OCI-LY3 (cell line): ENCODE data around the gene NR6A1.

Source experiments
- H2AFZ ChIP-seq: fragments of 200-600, 300-600 bp; shearing (Covaris generic); 2 replicates; pipeline ENCODE4 v1.6.0; 2014; ENCODE audit warnings: antibody characterized with exemption, low read depth, low read length
- H3K27ac ChIP-seq: fragments of 200-600, 300-600 bp; sonication (generic); 2 replicates; pipeline ENCODE4 v1.5.1; 2014; ENCODE audit warnings: mild to moderate bottlenecking, low read length, moderate library complexity, mixed read lengths
- H3K27me3 ChIP-seq: fragments of 200-600, 300-600 bp; sonication (generic); 2 replicates; pipeline ENCODE4 v1.6.1; 2014; ENCODE audit warnings: low read depth, low read length, mixed read lengths
- H3K36me3 ChIP-seq: fragments of 200-600, 300-600 bp; sonication (generic); replicated peaks from 2 replicates; pipeline ENCODE3; 2014; ENCODE audit warnings: low read depth, low read length, mixed read lengths
- H3K4me1 ChIP-seq: fragments of 300-600, 200-600 bp; sonication (generic); 2 replicates; pipeline ENCODE4 v1.6.1; 2014; ENCODE audit warnings: low read length, mixed read lengths
- H3K4me2 ChIP-seq: fragments of 200-600, 300-600 bp; sonication (generic); 2 replicates; pipeline ENCODE4 v1.6.1; 2014; ENCODE audit warnings: low read length, mixed read lengths
- H3K4me3 ChIP-seq: fragments of 300-600, 200-600 bp; sonication (generic); 2 replicates; pipeline ENCODE4 v1.5.1; 2014; ENCODE audit warnings: antibody characterized with exemption, mild to moderate bottlenecking, low read length, moderate library complexity
- H3K79me2 ChIP-seq: fragments of 300-600, 200-600 bp; shearing (Covaris generic); 2 replicates; pipeline ENCODE4 v1.6.1; 2014; ENCODE audit warnings: mild to moderate bottlenecking, low read length, mixed read lengths
- H3K9ac ChIP-seq: fragments of 300-600, 200-600 bp; shearing (Covaris generic); 2 replicates; pipeline ENCODE4 v1.6.0; 2014; ENCODE audit warnings: mild to moderate bottlenecking, low read length, moderate library complexity
- H3K9me3 ChIP-seq: fragments of 200-600, 300-600 bp; shearing (Covaris generic); 2 replicates; pipeline ENCODE4 v1.6.1; 2014; ENCODE audit warnings: low read length, mixed read lengths; ENCODE audit not compliant: insufficient read depth
- H4K20me1 ChIP-seq: fragments of 200-600, 300-600 bp; sonication (generic); 2 replicates; pipeline ENCODE4 v1.6.1; 2016; ENCODE audit warnings: low read length, mixed read lengths; ENCODE audit not compliant: insufficient read depth
- EZH2phosphoT487 ChIP-seq: fragments of 200-600 bp; shearing (Covaris generic); IDR thresholded peaks from 2 replicates; pipeline ENCODE4 v1.6.1; 2018; ENCODE audit warnings: antibody characterized with exemption, mixed run types, low read depth
- TF ChIP-seq, protein P1 (sequence below): fragments of 200-600, 300-600 bp; sonication (generic); IDR thresholded peaks from 2 replicates; pipeline ENCODE4 v1.5.1; 2014; ENCODE audit warnings: antibody characterized with exemption, low read length, low read depth

Gene NR6A1

DNA sequence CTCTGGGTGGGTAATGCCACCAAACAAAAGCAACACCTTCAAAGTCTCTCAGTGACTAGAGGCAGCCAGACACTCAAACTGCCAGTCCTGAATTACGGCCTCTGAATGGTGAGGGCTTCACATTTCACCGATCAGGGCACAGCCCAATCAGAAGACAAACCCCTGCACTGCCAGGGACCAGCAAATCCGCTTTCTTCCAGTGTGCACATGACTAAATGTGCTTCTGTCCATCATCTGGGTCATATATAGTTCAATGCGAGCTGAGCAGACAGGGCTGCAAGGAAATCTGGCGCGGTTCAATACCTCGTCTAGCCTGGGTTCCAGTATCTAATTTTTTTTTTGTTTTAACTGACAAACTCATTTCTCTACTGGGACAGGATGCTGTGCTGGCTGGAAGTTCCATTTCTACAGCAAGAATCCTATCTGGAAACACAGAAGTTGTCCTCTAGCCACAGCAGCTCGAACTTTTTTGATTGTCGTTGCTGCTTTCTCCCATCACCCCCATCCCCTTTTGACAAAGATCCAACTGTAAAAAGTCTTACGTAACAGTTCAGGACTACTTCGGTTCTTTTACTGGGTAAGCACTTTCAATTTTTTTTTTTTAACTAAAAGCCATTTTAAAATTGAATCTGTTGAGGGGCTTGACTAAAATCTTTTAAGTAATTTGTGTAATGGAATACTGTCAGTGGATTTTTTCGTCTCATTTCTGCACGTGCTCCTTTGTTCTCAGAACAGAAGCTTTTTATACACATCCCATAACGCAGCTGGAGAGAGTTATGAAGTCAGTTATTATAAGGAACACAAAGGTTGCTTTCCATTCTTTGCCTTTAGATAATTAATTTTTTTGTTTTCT, 112.7 kb downstream of the NR6A1 start:
- Histone ChIP-seq H3K27ac (no peak overlapping the region), H3K4me2 (peak overlapping the region; percentile 93), H3K27me3 (no peaks in the 10 kb centered on the region), H3K9me3 (no peaks in the 10 kb centered on the region), H3K9ac (peak overlapping the region; percentile 3), H4K20me1 (peaks cover 5% of the 10 kb centered on the region; the same call in 1 of the 2 replicates), H3K79me2 (peaks cover 14% of the 10 kb centered on the region), H3K36me3 (no peaks in the 10 kb centered on the region), H2AFZ (no peak overlapping the region), H3K4me3 (peak overlapping the region; percentile 75), H3K4me1 (peaks cover 26% of the 10 kb centered on the region)
- no peak for TF ChIP-seq EZH2phosphoT487
- TF ChIP-seq, protein P1, sequence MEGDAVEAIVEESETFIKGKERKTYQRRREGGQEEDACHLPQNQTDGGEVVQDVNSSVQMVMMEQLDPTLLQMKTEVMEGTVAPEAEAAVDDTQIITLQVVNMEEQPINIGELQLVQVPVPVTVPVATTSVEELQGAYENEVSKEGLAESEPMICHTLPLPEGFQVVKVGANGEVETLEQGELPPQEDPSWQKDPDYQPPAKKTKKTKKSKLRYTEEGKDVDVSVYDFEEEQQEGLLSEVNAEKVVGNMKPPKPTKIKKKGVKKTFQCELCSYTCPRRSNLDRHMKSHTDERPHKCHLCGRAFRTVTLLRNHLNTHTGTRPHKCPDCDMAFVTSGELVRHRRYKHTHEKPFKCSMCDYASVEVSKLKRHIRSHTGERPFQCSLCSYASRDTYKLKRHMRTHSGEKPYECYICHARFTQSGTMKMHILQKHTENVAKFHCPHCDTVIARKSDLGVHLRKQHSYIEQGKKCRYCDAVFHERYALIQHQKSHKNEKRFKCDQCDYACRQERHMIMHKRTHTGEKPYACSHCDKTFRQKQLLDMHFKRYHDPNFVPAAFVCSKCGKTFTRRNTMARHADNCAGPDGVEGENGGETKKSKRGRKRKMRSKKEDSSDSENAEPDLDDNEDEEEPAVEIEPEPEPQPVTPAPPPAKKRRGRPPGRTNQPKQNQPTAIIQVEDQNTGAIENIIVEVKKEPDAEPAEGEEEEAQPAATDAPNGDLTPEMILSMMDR = no peak

- no peaks in the 10 kb centered on the region for H3K9me3 ChIP-seq
- no peak overlapping the region for H2AFZ ChIP-seq
- H3K4me1 ChIP-seq = peaks cover 26% of the 10 kb centered on the region
- no peak overlapping the region for H3K4me3 ChIP-seq
- H3K36me3 ChIP-seq = no peaks in the 10 kb centered on the region
- no peak overlapping the region for H3K27ac ChIP-seq
- H4K20me1 ChIP-seq = peaks cover 11% of the 10 kb centered on the region
- TF ChIP-seq, protein P1 = no peak
- TF ChIP-seq EZH2phosphoT487 = no peak
- no peak overlapping the region for H3K4me2 ChIP-seq
- H3K27me3 ChIP-seq = no peaks in the 10 kb centered on the region
- H3K79me2 ChIP-seq = peaks cover 16% of the 10 kb centered on the region
- H3K9ac ChIP-seq = no peak overlapping the region
Measured at GRCh38 chr9:124657516-124657915, 113.6 kb downstream of the NR6A1 start.

- Histone ChIP-seq H3K4me1 (peaks cover 13% of the 10 kb centered on the region), H3K79me2 (peaks cover 32% of the 10 kb centered on the region), H3K27me3 (no peaks in the 10 kb centered on the region), H3K4me3 (no peak overlapping the region), H4K20me1 (peaks cover 29% of the 10 kb centered on the region), H3K9ac (no peak overlapping the region), H3K9me3 (no peaks in the 10 kb centered on the region), H3K4me2 (no peak overlapping the region), H3K36me3 (no peaks in the 10 kb centered on the region), H2AFZ (no peak overlapping the region), H3K27ac (no peak overlapping the region)
- no peak for TF ChIP-seq EZH2phosphoT487
- TF ChIP-seq, protein P1 = no peak
Measured at GRCh38 chr9:124654431-124654830, 116.7 kb downstream of the NR6A1 start.

DNA sequence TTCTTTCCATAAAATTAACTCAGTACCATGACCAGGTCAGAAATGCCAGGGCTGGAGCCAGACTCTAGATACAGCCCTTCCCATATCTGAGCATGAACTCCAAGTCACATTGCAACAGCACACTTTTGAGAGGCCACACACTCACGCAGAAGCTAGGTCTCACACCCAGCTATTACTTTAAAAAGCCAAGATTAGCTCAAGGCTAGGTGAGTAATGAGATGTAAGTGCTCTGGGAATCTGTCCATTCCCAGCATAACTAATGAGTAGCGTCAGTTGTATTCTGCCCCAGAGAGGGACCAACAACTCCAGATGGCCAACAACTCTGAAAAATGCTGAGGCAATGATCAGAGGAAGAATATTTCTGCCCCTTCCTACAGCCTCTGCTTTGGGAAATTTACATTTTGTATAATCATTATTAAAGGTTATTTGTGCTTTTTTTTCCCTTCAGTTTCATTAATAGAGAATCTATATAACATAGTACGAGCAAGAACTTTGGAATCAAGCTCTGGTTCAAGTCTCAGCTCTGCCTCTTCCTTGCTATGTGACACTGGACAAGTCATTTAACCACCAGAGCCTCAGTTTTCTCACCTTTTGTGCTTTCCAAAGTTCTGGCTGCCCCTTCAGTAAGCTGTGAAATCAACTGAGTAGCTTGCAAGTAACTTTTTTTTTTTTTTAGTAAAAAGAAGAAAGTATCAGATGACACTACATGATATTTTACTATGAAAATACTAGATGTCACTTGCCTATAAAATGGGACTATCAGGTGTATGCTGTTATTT, 118.3 kb downstream of the NR6A1 start:
- no peaks in the 10 kb centered on the region; the same call in 1 of the 2 replicates for H3K4me1 ChIP-seq
- no peak overlapping the region for H2AFZ ChIP-seq
- no peak overlapping the region for H3K9ac ChIP-seq
- H3K79me2 ChIP-seq = peaks cover 36% of the 10 kb centered on the region
- no peaks in the 10 kb centered on the region for H3K9me3 ChIP-seq
- H3K4me3 ChIP-seq = no peak overlapping the region
- no peak for TF ChIP-seq EZH2phosphoT487
- TF ChIP-seq, protein P1 = no peak
- peaks cover 27% of the 10 kb centered on the region for H4K20me1 ChIP-seq
- no peak overlapping the region for H3K4me2 ChIP-seq
- no peaks in the 10 kb centered on the region for H3K36me3 ChIP-seq
- no peaks in the 10 kb centered on the region for H3K27me3 ChIP-seq
- no peak overlapping the region for H3K27ac ChIP-seq
